Measurements from ENCODE around the gene CD58. TPM values are rescaled to one million over a fixed set of nuclear protein-coding genes. Genes with fewer than 3 reads are reported as not detected.

CD58 gene
- total and polyA plus RNA-seq, 5 donors from 2014 or later = 39.6 to 124 (median 80.8) TPM

DNA sequence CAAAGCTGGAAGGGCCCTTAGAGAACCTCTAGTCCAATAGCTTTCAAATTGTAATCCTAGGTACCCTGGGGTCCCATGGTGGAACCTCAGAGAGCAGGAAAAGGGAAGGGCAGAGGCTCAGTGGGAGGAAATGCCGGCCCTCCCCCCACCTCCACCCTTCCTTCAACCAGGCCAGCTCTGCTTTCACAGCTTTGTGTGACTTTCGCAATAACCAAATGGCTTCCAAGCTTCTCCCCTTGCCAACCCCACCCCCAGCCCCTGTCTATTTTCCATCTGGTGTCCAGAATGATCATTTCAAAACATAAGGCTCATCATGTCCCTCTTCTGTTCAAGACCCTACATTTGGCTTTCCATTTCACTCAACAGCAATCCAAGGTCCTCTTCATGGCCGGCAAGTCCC, 74.4 kb downstream of the CD58 start:
- DNase-seq (no peak), ATAC-seq (ENCODE audit: low read depth in 2 of 2) (no peak)
- peaks cover 5% of the 10 kb centered on the region for H3K4me1 ChIP-seq (ENCODE audit: control insufficient read depth, insufficient read depth, low read length, poor library complexity, severe bottlenecking)
- no peak overlapping the region for H3K4me3 ChIP-seq (ENCODE audit: low read depth, low read length)
- H3K27ac ChIP-seq (ENCODE audit: insufficient read depth, low read length, poor library complexity, severe bottlenecking) = no peak overlapping the region
- Mint-ChIP-seq H3K4me3 (peak overlapping the region in 1 of 4 donors; percentile 23), H3K9me3 (no peaks in the 10 kb centered on the region), H3K4me1 (peaks cover 0 to 11% (median 10%) of the 10 kb centered on the region in 4 donors), H3K36me3 (peaks cover 3% of the 10 kb centered on the region), H3K27me3 (no peaks in the 10 kb centered on the region), H3K27ac (peak overlapping the region in 2 of 3 donors; percentile 25 to 66)
- H3K27me3 ChIP-seq (ENCODE audit: control insufficient read depth, insufficient read depth, low read length) = no peaks in the 10 kb centered on the region
- H3K36me3 ChIP-seq (ENCODE audit: control insufficient read depth, insufficient read depth, low read length) = no peaks in the 10 kb centered on the region
- no peaks in the 10 kb centered on the region for H3K9me3 ChIP-seq (ENCODE audit: control insufficient read depth in 2 of 2, low read length in 2 of 2)

DNA sequence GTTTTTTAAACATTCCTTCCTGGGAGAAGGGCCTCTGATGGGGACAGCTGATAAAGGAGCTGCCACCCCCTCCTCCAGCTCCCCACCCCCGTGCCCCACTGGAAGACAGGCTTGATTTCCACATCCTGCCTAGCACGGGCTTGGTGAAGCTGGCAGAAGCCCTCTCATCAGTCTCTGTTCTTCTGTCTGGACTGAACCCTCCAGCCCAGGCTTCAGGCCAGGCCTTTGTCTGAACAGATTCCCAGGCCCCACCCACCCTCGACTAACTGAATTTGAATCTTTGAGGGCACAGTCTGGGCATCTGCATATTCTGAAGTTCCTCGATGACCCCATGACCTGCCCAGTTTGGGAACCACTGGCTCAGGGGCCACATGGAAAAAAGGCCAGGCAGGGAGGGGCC, 75.3 kb downstream of the CD58 start:
- H3K36me3 ChIP-seq (ENCODE audit: control insufficient read depth, insufficient read depth, low read length) = no peaks in the 10 kb centered on the region
- Mint-ChIP-seq H3K4me1 (peaks cover 0 to 9% (median 8%) of the 10 kb centered on the region in 4 donors), H3K27ac (no peak overlapping the region), H3K27me3 (no peaks in the 10 kb centered on the region), H3K4me3 (no peak overlapping the region), H3K36me3 (peaks cover 3% of the 10 kb centered on the region), H3K9me3 (no peaks in the 10 kb centered on the region)
- H3K4me1 ChIP-seq (ENCODE audit: control insufficient read depth, insufficient read depth, low read length, poor library complexity, severe bottlenecking) = peaks cover 5% of the 10 kb centered on the region
- H3K27me3 ChIP-seq (ENCODE audit: control insufficient read depth, insufficient read depth, low read length) = no peaks in the 10 kb centered on the region
- DNase-seq = no peak
- H3K27ac ChIP-seq (ENCODE audit: insufficient read depth, low read length, poor library complexity, severe bottlenecking) = no peak overlapping the region
- no peaks in the 10 kb centered on the region for H3K9me3 ChIP-seq (ENCODE audit: control insufficient read depth in 2 of 2, low read length in 2 of 2)
- no peak for ATAC-seq (ENCODE audit: low read depth in 2 of 2)
- no peak overlapping the region for H3K4me3 ChIP-seq (ENCODE audit: low read depth, low read length)

DNA sequence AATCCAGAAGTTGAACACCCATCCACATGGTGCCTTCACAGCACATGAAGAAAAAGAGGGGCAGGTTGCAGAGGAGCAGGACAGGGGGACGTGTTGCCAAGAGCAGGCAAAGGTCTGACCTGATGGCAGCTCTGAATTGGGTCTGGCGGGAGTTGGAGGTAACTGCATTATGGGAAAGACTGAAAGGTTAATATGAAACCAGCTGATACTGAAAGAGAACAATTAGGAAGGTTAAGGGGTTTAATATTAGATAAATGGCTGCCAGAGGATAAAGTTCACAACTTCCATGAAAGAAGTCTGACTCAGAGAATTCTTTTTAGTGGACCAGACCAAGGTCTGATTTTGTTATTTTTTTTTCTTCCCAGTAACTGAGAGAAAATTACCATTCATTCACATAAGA, 76.1 kb downstream of the CD58 start:
- Histone ChIP-seq H3K36me3 (ENCODE audit: control insufficient read depth, insufficient read depth, low read length) (no peaks in the 10 kb centered on the region), H3K4me3 (ENCODE audit: low read depth, low read length) (no peak overlapping the region), H3K27ac (ENCODE audit: insufficient read depth, low read length, poor library complexity, severe bottlenecking) (no peak overlapping the region), H3K4me1 (ENCODE audit: control insufficient read depth, insufficient read depth, low read length, poor library complexity, severe bottlenecking) (peaks cover 5% of the 10 kb centered on the region), H3K27me3 (ENCODE audit: control insufficient read depth, insufficient read depth, low read length) (no peaks in the 10 kb centered on the region), H3K9me3 (ENCODE audit: control insufficient read depth in 2 of 2, low read length in 2 of 2) (no peaks in the 10 kb centered on the region)
- ATAC-seq (ENCODE audit: low read depth in 2 of 2) (no peak), DNase-seq (no peak)
- Mint-ChIP-seq H3K4me3 (no peak overlapping the region), H3K27me3 (no peaks in the 10 kb centered on the region), H3K36me3 (peaks cover 3% of the 10 kb centered on the region), H3K4me1 (peaks cover 0 to 8% (median 7%) of the 10 kb centered on the region in 4 donors), H3K9me3 (no peaks in the 10 kb centered on the region), H3K27ac (peak overlapping the region in 1 of 3 donors; percentile 52)

DNA sequence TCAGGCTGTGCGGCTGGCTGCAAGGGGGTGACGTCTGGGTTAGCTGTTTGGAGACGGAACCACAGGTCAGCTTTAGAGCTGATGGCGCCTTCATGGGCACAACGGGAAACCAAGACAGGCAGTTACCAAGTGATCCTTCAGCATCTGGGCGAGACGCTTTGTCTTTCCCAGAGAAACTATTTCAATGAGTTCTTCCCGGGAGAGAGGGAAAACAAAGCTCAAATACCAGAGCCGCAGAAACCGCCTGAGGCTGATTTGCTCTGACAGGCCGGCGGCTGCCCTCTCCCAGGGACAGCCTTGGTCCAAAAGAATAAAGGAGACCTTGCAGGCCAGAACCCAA, 76.5 kb downstream of the CD58 start:
- H3K9me3 ChIP-seq (ENCODE audit: control insufficient read depth in 2 of 2, low read length in 2 of 2) = no peaks in the 10 kb centered on the region
- no peak overlapping the region for H3K4me3 Mint-ChIP-seq
- DNase-seq (no peak), ATAC-seq (ENCODE audit: low read depth in 2 of 2) (no peak)
- H3K27me3 ChIP-seq (ENCODE audit: control insufficient read depth, insufficient read depth, low read length) = no peaks in the 10 kb centered on the region
- no peak overlapping the region for H3K4me3 ChIP-seq (ENCODE audit: low read depth, low read length)
- H3K36me3 ChIP-seq (ENCODE audit: control insufficient read depth, insufficient read depth, low read length) = no peaks in the 10 kb centered on the region
- H3K4me1 Mint-ChIP-seq = peaks cover 0 to 8% (median 7%) of the 10 kb centered on the region in 4 donors
- H3K27me3 Mint-ChIP-seq = no peaks in the 10 kb centered on the region
- H3K4me1 ChIP-seq (ENCODE audit: control insufficient read depth, insufficient read depth, low read length, poor library complexity, severe bottlenecking) = peaks cover 5% of the 10 kb centered on the region
- H3K27ac Mint-ChIP-seq = peak overlapping the region in 1 of 3 donors; percentile 52
- no peak overlapping the region for H3K27ac ChIP-seq (ENCODE audit: insufficient read depth, low read length, poor library complexity, severe bottlenecking)
- H3K9me3 Mint-ChIP-seq = no peaks in the 10 kb centered on the region
- peaks cover 3% of the 10 kb centered on the region for H3K36me3 Mint-ChIP-seq

DNA sequence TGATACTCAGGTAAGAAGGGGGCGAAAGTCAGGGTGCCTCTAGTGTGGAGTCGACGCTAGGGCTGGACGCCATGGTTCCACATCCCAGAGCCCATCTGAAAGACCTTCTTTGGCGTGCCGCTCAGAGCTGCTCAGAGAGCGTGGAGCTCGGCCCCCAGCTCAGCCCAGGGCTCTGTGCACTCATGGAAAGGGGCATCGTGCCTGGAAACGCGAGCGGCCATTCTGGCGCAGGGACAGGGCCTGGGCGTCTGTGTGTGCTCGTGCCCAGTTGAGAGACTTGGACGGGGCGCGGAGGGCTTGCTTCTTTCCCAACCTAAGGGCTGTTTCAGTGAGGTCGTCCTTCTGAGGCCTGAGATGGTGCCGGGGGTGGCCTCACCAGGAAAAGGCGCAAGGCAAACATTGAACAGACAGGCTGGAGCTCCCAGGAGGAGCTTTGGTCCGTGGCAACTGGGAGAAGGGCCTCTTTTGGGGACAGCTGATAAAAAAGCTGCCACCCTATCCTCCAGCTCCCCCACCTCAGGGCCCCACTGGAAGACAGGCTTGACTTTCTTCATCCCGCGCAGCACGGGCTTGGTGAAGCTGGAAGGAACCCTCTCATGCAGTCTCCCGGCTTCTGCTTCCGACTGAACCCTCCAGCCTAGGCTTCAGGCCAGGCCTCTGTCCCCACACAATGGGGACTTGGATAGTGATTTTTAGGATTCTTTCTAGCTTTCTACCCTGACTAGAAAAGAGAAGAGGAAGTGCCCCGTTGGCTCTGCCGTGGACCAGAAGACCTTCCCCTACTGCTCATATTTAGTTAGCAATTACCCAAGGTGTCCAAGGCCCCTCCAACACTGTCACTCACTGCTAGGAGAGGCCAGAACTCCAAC, 77.1 kb downstream of the CD58 start:
- Histone ChIP-seq H3K9me3 (ENCODE audit: control insufficient read depth in 2 of 2, low read length in 2 of 2) (no peaks in the 10 kb centered on the region), H3K4me1 (ENCODE audit: control insufficient read depth, insufficient read depth, low read length, poor library complexity, severe bottlenecking) (no peaks in the 10 kb centered on the region), H3K36me3 (ENCODE audit: control insufficient read depth, insufficient read depth, low read length) (no peaks in the 10 kb centered on the region), H3K4me3 (ENCODE audit: low read depth, low read length) (no peak overlapping the region), H3K27ac (ENCODE audit: insufficient read depth, low read length, poor library complexity, severe bottlenecking) (no peak overlapping the region), H3K27me3 (ENCODE audit: control insufficient read depth, insufficient read depth, low read length) (no peaks in the 10 kb centered on the region)
- Mint-ChIP-seq H3K36me3 (no peaks in the 10 kb centered on the region), H3K27ac (peak overlapping the region in 1 of 3 donors; percentile 38), H3K27me3 (no peaks in the 10 kb centered on the region), H3K4me1 (peaks cover 0 to 6% (median 4%) of the 10 kb centered on the region in 4 donors), H3K4me3 (no peak overlapping the region), H3K9me3 (no peaks in the 10 kb centered on the region)
- ATAC-seq (ENCODE audit: low read depth in 2 of 2) = no peak
- DNase-seq = no peak

DNA sequence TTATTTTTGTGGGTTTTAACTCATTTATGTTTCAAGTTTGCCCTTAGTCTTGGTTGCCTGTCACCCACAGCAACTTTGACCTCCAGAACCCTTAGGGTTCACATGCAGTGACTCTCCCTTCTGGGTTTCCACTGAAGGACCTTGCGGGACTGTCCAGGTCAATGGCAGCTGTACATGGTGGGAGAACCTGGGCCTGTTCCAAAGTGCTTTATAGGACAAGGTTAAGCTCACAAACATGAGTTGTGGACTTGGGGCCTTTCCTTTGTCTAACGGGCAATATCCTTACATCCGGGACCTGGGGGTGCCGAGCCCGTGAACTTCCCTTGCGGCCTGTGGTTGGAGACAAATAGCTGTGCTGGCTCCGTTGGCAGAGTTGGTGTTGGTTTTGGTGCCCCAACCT, 77.8 kb downstream of the CD58 start:
- H3K27ac Mint-ChIP-seq = no peak overlapping the region
- no peaks in the 10 kb centered on the region for H3K27me3 ChIP-seq (ENCODE audit: control insufficient read depth, insufficient read depth, low read length)
- H3K36me3 ChIP-seq (ENCODE audit: control insufficient read depth, insufficient read depth, low read length) = no peaks in the 10 kb centered on the region
- H3K9me3 ChIP-seq (ENCODE audit: control insufficient read depth in 2 of 2, low read length in 2 of 2) = no peaks in the 10 kb centered on the region
- no peaks in the 10 kb centered on the region for H3K4me1 ChIP-seq (ENCODE audit: control insufficient read depth, insufficient read depth, low read length, poor library complexity, severe bottlenecking)
- no peaks in the 10 kb centered on the region for H3K27me3 Mint-ChIP-seq
- H3K4me1 Mint-ChIP-seq = peaks cover 0 to 6% (median 4%) of the 10 kb centered on the region in 4 donors
- H3K36me3 Mint-ChIP-seq = no peaks in the 10 kb centered on the region
- no peak overlapping the region for H3K27ac ChIP-seq (ENCODE audit: insufficient read depth, low read length, poor library complexity, severe bottlenecking)
- H3K9me3 Mint-ChIP-seq = no peaks in the 10 kb centered on the region
- no peak overlapping the region for H3K4me3 ChIP-seq (ENCODE audit: low read depth, low read length)
- no peak for ATAC-seq (ENCODE audit: low read depth in 2 of 2)
- H3K4me3 Mint-ChIP-seq = no peak overlapping the region
- no peak for DNase-seq

DNA sequence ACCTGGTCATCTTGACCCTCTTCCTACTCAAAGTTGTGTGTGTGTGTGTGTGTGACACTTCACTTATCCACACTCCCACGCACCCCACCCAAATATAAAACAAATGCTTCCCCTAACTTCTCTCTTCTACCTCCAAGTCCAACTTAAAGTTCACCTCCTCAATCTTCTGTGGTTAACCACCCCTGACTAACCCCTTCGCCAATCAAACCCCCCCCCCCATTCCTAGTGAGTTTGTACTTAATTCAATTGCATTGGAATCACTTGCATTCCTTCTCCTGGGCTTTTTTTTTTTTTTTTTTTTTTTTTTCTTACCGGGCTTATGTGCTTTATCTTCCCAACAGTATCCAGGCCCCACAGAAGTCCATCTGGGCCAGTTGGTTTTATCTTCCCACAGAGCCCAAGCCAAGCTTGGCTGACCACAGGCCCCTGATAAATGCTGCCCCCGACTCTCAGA, 78.4 kb downstream of the CD58 start:
- no peak overlapping the region for H3K4me3 ChIP-seq (ENCODE audit: low read depth, low read length)
- Mint-ChIP-seq H3K27ac (no peak overlapping the region), H3K9me3 (no peaks in the 10 kb centered on the region), H3K27me3 (no peaks in the 10 kb centered on the region), H3K4me1 (peaks cover 0 to 6% (median 4%) of the 10 kb centered on the region in 4 donors), H3K4me3 (no peak overlapping the region), H3K36me3 (no peaks in the 10 kb centered on the region)
- no peaks in the 10 kb centered on the region for H3K36me3 ChIP-seq (ENCODE audit: control insufficient read depth, insufficient read depth, low read length)
- H3K4me1 ChIP-seq (ENCODE audit: control insufficient read depth, insufficient read depth, low read length, poor library complexity, severe bottlenecking) = no peaks in the 10 kb centered on the region
- ATAC-seq (ENCODE audit: low read depth in 2 of 2) = no peak
- no peak overlapping the region for H3K27ac ChIP-seq (ENCODE audit: insufficient read depth, low read length, poor library complexity, severe bottlenecking)
- no peak for DNase-seq
- no peaks in the 10 kb centered on the region for H3K9me3 ChIP-seq (ENCODE audit: control insufficient read depth in 2 of 2, low read length in 2 of 2)
- H3K27me3 ChIP-seq (ENCODE audit: control insufficient read depth, insufficient read depth, low read length) = no peaks in the 10 kb centered on the region

Data from CD4-positive, CD25-positive, alpha-beta regulatory T cell (primary cell).